Transverse colon (tissue), 4 donors: ENCODE results near the gene BEST4. TPM values are rescaled to one million over a fixed set of nuclear protein-coding genes. Genes with fewer than 3 reads are reported as not detected.

Experiments
- DNase-seq: peaks from one replicate; pipeline ENCODE4 v3.0.0-alpha.2; 2019
- H3K27ac ChIP-seq, 4 donors: fragments of 200-600 bp; sonication (generic); 2 replicates each; pipeline ENCODE4 v1.5.1; 2016 to 2018; ENCODE audit warnings: inconsistent platforms in 4 of 4
- H3K27me3 ChIP-seq: fragments of 200-600 bp; sonication (generic); 2 replicates; pipeline ENCODE4 v1.5.1; 2017; ENCODE audit warnings: inconsistent platforms
- H3K36me3 ChIP-seq, 4 donors: fragments of 200-600 bp; sonication (generic); 2 replicates each; pipeline ENCODE4 v1.5.1; 2017 to 2019; ENCODE audit warnings: inconsistent platforms in 4 of 4
- H3K4me1 ChIP-seq, 4 donors: fragments of 200-600 bp; sonication (generic); 2 replicates each; pipeline ENCODE4 v1.5.1; 2017 to 2020; ENCODE audit warnings: inconsistent platforms in 4 of 4
- H3K4me3 ChIP-seq, 4 donors: fragments of 200-600 bp; sonication (generic); 1 replicate in 1 of 4; 2 replicates in 3 of 4; pipeline versions ENCODE4 v1.5.1 to v1.6.1; 2017 to 2019; ENCODE audit warnings: inconsistent platforms in 4 of 4
- H3K9me3 ChIP-seq, 2 donors: fragments of 200-600 bp; sonication (generic); 2 replicates each; pipeline ENCODE4 v1.5.1; 2017 to 2019; ENCODE audit warnings: inconsistent platforms in 2 of 2
- EP300 ChIP-seq: sonication (generic); formaldehyde crosslinking; IDR thresholded peaks from one replicate; pipeline ENCODE4 v1.6.1; 2017; ENCODE audit warnings: antibody characterized with exemption, low read depth
- POLR2A ChIP-seq: fragments of 450-650 bp; IDR thresholded peaks from one replicate; pipeline ENCODE4 v1.6.1; 2016; ENCODE audit warnings: antibody characterized with exemption, mild to moderate bottlenecking, moderate library complexity
- POLR2AphosphoS5 ChIP-seq, 3 donors: sonication (generic); formaldehyde crosslinking; IDR thresholded peaks; one replicate each; pipeline ENCODE4 v1.6.1; 2016; ENCODE audit warnings: antibody characterized with exemption in 3 of 3
- whole genome bisulfite sequencing, 2 donors: methylation state at CpG; one replicate each; pipeline ENCODE4 v1.1.5; 2018; ENCODE audit warnings: low coverage in 1 of 2; 5-methylcytosine and 5-hydroxymethylcytosine counted together
- in situ Hi-C, 4 donors: fragments of 200-750 bp; cut with MboI; loops; one replicate each; pipeline versions ENCODE4 v1.15.0 to v1.15.1; 2017; ENCODE audit warnings: low sequenced_read_pairs in 3 of 4, low pct_ligation_motif_present in 1 of 4, low pct_unique_long_range_greater_than_20kb in 1 of 4
- intact Hi-C: fragments of 100-400 bp; cut with DNase I; formaldehyde crosslinking; loops from one replicate; pipeline ENCODE4 v1.15.1; 2023; ENCODE audit warnings: low total_unique reads
- total RNA-seq, 4 donors: library from RNA; depleted of rRNA; stranded (reverse); fragments of >200 nt; gene quantifications; one replicate each; pipeline ENCODE4 v1.1.0, GENCODE V29; 2016
- TF ChIP-seq, protein P1 (sequence below), 5 experiments: fragments of 200-600 bp in 3 of 5; fragments of 450-650 bp in 2 of 5; sonication (generic) in 3 of 5; IDR thresholded peaks; 1 replicate in 2 of 5; 2 replicates in 3 of 5; pipeline ENCODE4 v1.5.1; 2016 to 2017; ENCODE audit warnings: antibody characterized with exemption in 5 of 5, inconsistent platforms in 3 of 5, mild to moderate bottlenecking in 2 of 5, moderate library complexity in 1 of 5

Gene BEST4
- total RNA-seq, 4 donors from 2014 or later = 48.8 to 208 (median 92.3) TPM

DNA sequence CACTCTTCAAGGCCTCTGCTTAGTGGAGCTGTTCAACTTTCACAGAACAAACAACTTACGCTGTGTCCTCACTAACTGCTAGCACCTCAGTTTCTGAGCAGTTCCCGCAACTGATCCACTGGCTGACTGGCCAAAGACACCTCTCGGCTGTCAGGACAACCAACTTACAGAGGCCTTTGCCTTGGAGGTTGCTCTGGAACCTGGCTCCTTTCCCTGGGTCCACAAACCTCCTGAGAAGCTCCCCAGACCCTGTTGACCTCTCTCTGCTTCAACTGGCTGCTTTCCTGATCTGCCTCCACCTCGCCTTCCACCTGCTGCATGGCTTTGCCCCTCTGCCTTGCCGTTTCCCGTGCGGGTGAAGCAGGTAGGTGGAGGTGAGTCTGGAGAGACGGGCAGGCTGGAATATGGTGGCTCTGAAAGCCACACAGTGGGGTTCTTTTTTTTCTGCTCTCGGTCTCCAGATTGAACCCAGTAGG is 33.3 kb upstream of the BEST4 start:
- peak overlapping the region in 3 of 4 donors; percentile 9 to 91 (median 90) for H3K27ac ChIP-seq
- intact Hi-C loops = no loop called here

GRCh38 chr1:44820328-44821239 is 32.6 kb upstream of the BEST4 start:
- no peaks in the 10 kb centered on the region for H3K9me3 ChIP-seq
- in situ Hi-C loops = no loop called here
- H3K36me3 ChIP-seq = no peaks in the 10 kb centered on the region
- DNase-seq = no peak
- WGBS, 2 donors = 32 to 94% methylated on average over 3 to 20 of the region's 25 CpGs
- TF ChIP-seq POLR2A (no peak), EP300 (no peak), POLR2AphosphoS5 (IDR thresholded peaks at IDR 0.05) (no peak)
- TF ChIP-seq, protein P1, sequence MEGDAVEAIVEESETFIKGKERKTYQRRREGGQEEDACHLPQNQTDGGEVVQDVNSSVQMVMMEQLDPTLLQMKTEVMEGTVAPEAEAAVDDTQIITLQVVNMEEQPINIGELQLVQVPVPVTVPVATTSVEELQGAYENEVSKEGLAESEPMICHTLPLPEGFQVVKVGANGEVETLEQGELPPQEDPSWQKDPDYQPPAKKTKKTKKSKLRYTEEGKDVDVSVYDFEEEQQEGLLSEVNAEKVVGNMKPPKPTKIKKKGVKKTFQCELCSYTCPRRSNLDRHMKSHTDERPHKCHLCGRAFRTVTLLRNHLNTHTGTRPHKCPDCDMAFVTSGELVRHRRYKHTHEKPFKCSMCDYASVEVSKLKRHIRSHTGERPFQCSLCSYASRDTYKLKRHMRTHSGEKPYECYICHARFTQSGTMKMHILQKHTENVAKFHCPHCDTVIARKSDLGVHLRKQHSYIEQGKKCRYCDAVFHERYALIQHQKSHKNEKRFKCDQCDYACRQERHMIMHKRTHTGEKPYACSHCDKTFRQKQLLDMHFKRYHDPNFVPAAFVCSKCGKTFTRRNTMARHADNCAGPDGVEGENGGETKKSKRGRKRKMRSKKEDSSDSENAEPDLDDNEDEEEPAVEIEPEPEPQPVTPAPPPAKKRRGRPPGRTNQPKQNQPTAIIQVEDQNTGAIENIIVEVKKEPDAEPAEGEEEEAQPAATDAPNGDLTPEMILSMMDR (IDR thresholded peaks at IDR 0.05) = no peak
- intact Hi-C loops = no loop called here
- no peaks in the 10 kb centered on the region for H3K27me3 ChIP-seq
- H3K27ac ChIP-seq = peak overlapping the region; percentile 90 to 94 (median 90)
- peaks cover 3 to 23% (median 12%) of the 10 kb centered on the region in 4 donors for H3K4me1 ChIP-seq
- H3K4me3 ChIP-seq = peak overlapping the region; percentile 27 to 57 (median 42)

More for the DNA sequence above, 33.3 kb upstream of the BEST4 start:
- H3K27me3 ChIP-seq = no peaks in the 10 kb centered on the region
- H3K9me3 ChIP-seq = no peaks in the 10 kb centered on the region
- in situ Hi-C loops = no loop called here
- H3K4me3 ChIP-seq = no peak overlapping the region
- DNase-seq = no peak
- peaks cover 3 to 23% (median 12%) of the 10 kb centered on the region in 4 donors for H3K4me1 ChIP-seq
- WGBS, 2 donors = 83 to 88% methylated on average over 2 to 9 of the region's 9 CpGs
- no peaks in the 10 kb centered on the region for H3K36me3 ChIP-seq
- TF ChIP-seq EP300 = no peak
- TF ChIP-seq POLR2AphosphoS5 (IDR thresholded peaks at IDR 0.05) = no peak
- no peak for TF ChIP-seq POLR2A
- TF ChIP-seq, protein P1 (IDR thresholded peaks at IDR 0.05) = no peak

GRCh38 chr1:44819608-44820327 is 31.8 kb upstream of the BEST4 start:
- peak overlapping the region; percentile 90 to 94 (median 90) for H3K27ac ChIP-seq
- peak overlapping the region; percentile 27 to 57 (median 42) for H3K4me3 ChIP-seq
- WGBS, 2 donors = 0% methylated on average over 16 to 33 of the region's 33 CpGs
- H3K4me1 ChIP-seq = peaks cover 3 to 23% (median 12%) of the 10 kb centered on the region in 4 donors
- H3K27me3 ChIP-seq = no peaks in the 10 kb centered on the region
- peak; percentile 86 for DNase-seq
- intact Hi-C loops = no loop called here
- no peaks in the 10 kb centered on the region for H3K9me3 ChIP-seq
- TF ChIP-seq, protein P1 (IDR thresholded peaks at IDR 0.05) = peak in 2 of 5 experiments; percentile 8 to 9
- TF ChIP-seq POLR2AphosphoS5 (IDR thresholded peaks at IDR 0.05) = peak; percentile 77 to 100 (median 99)
- peak; percentile 98 for TF ChIP-seq POLR2A
- no peak for TF ChIP-seq EP300
- no peaks in the 10 kb centered on the region for H3K36me3 ChIP-seq
- in situ Hi-C loops = no loop called here

DNA sequence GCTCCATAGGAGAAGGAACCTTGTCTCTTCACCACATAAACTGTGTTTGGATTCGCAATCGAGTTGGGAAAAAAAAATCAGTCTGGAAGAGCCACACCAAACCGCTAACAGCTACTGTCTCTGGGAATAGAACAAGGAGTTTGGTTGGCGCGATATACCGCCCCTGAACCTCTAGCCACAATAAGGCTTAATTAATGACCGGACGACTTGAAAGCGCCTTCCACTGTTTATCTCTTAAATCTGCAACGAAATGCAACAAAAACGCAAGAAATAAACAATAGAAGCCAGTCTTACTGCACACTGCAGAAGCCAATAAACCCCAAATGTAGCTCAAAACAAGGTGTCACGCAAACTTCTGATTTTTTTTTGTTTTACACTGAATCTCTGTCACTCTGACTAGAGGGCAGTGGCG is 31.2 kb upstream of the BEST4 start:
- Histone ChIP-seq H3K36me3 (no peaks in the 10 kb centered on the region), H3K27me3 (no peaks in the 10 kb centered on the region), H3K4me1 (peaks cover 3 to 28% (median 12%) of the 10 kb centered on the region in 4 donors), H3K27ac (peak overlapping the region; percentile 90 to 94 (median 90)), H3K9me3 (no peaks in the 10 kb centered on the region), H3K4me3 (peak overlapping the region in 3 of 4 donors; percentile 42 to 57 (median 43))
- DNase-seq = peak; percentile 16
- intact Hi-C loops (no loop called here), in situ Hi-C loops (no loop called here)
- 0% methylated on average over 8 to 13 of the region's 13 CpGs for WGBS, 2 donors
- TF ChIP-seq, protein P1 (IDR thresholded peaks at IDR 0.05) = no peak
- TF ChIP-seq EP300 (no peak), POLR2AphosphoS5 (IDR thresholded peaks at IDR 0.05) (no peak), POLR2A (no peak)
